ENCODE data around the gene DLGAP1. TPM values are rescaled to one million over a fixed set of nuclear protein-coding genes. Genes with fewer than 3 reads are reported as not detected.

The DLGAP1 gene
- total and polyA plus RNA-seq, 2 experiments from 2014 or later = 3.1 to 6.5 TPM

- Histone ChIP-seq H4K20me1 (ENCODE audit: insufficient read depth, poor library complexity, severe bottlenecking) (no peaks in the 10 kb centered on the region), H3K4me2 (no peak overlapping the region), H3K79me2 (no peaks in the 10 kb centered on the region), H2AFZ (no peak overlapping the region), H3K27me3 (no peaks in the 10 kb centered on the region), H3K4me3 (no peak overlapping the region), H3K36me3 (replicated peaks; ENCODE audit: insufficient read depth, low read depth) (no peaks in the 10 kb centered on the region), H3K9me2 (replicated peaks; ENCODE audit: insufficient read depth) (no peaks in the 10 kb centered on the region), H3K4me1 (ENCODE audit: insufficient read depth) (peaks cover 10% of the 10 kb centered on the region), H3K9me3 (ENCODE audit: low read depth) (no peaks in the 10 kb centered on the region), H3K27ac (peak overlapping the region; percentile 49)
- no peak for TF ChIP-seq EZH2 (IDR thresholded peaks at IDR 0.05; ENCODE audit: borderline replicate concordance)
- no peak for TF ChIP-seq CTCF (IDR thresholded peaks at IDR 0.05; ENCODE audit: poor library complexity)
- TF ChIP-seq EZH2phosphoT487 (IDR thresholded peaks at IDR 0.05; ENCODE audit: low read depth, severe bottlenecking, unreplicated experiment) = no peak
- 91% methylated on average over 3 of the region's 3 CpGs for whole genome bisulfite sequencing (ENCODE audit: low lambda C conversion rate, missing lambda C conversion rate)
- no peak for DNase-seq (ENCODE audit: low spot score)
These were observed 763.4 kb downstream of the DLGAP1 start for GRCh38 chr18:3691705-3692104.

- WGBS (ENCODE audit: low lambda C conversion rate, missing lambda C conversion rate) = 91% methylated on average over 1 of the region's 1 CpG
- no peak overlapping the region for H2AFZ ChIP-seq
These were observed 764.4 kb downstream of the DLGAP1 start for GRCh38 chr18:3690764-3691066.

DNA sequence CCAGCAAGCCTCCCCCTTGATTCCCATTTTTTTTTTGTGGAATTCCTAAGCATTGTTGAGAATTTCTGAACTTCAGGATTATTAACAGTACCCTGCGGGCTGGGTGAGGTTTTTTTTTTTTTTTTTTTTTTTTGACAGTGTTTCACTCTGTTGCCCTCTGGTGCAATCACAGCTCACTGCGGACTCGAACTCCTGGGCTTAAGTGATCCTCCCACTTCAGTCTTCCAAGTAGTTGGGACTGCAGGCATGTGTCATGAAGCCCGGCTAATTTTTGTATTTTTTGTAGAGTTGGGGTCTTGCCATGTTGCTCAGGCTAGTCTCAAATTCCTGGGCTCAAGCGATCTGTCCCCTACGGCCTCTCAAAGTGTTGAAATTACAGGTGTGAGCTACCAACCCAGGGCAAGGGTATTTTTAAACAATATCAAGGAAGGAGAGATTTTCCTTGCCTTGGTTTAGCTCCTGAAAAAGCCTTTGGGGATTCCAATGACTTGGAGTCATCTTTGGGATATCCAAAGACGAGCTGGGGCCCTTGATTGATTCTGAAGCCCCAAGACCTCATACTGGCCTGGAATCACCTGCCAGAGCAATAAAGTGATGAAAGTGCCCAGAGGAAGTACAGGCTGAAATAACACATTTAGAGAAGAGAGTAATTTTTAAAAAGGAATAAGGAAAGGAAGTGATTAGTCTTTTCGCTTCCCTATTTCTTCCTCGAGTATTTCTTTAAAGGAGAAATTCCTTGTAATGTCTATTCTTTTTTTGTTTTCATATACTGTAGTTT lies 764.9 kb downstream of the DLGAP1 start:
- TF ChIP-seq EZH2phosphoT487 (IDR thresholded peaks at IDR 0.05; ENCODE audit: low read depth, severe bottlenecking, unreplicated experiment) (no peak), CTCF (IDR thresholded peaks at IDR 0.05; ENCODE audit: poor library complexity) (no peak), EZH2 (IDR thresholded peaks at IDR 0.05; ENCODE audit: borderline replicate concordance) (no peak)
- Histone ChIP-seq H3K9me2 (replicated peaks; ENCODE audit: insufficient read depth) (no peaks in the 10 kb centered on the region), H3K36me3 (replicated peaks; ENCODE audit: insufficient read depth, low read depth) (no peaks in the 10 kb centered on the region), H3K4me1 (ENCODE audit: insufficient read depth) (peaks cover 10% of the 10 kb centered on the region), H3K4me2 (no peak overlapping the region), H4K20me1 (ENCODE audit: insufficient read depth, poor library complexity, severe bottlenecking) (no peaks in the 10 kb centered on the region), H3K4me3 (no peak overlapping the region), H3K79me2 (no peaks in the 10 kb centered on the region), H3K27ac (peak overlapping the region; percentile 52), H3K27me3 (no peaks in the 10 kb centered on the region), H3K9me3 (ENCODE audit: low read depth) (no peaks in the 10 kb centered on the region), H2AFZ (no peak overlapping the region)
- DNase-seq (ENCODE audit: low spot score) = no peak
- 76% methylated on average over 9 of the region's 9 CpGs for WGBS (ENCODE audit: low lambda C conversion rate, missing lambda C conversion rate)

More at GRCh38 chr18:3690764-3691066, 764.4 kb downstream of the DLGAP1 start:
- H3K79me2 ChIP-seq = no peaks in the 10 kb centered on the region
- no peak overlapping the region for H3K4me3 ChIP-seq
- no peak for DNase-seq (ENCODE audit: low spot score)
- TF ChIP-seq EZH2phosphoT487 (IDR thresholded peaks at IDR 0.05; ENCODE audit: low read depth, severe bottlenecking, unreplicated experiment) (no peak), CTCF (IDR thresholded peaks at IDR 0.05; ENCODE audit: poor library complexity) (no peak), EZH2 (IDR thresholded peaks at IDR 0.05; ENCODE audit: borderline replicate concordance) (no peak)
- H3K9me3 ChIP-seq (ENCODE audit: low read depth) = no peaks in the 10 kb centered on the region
- no peak overlapping the region for H3K4me2 ChIP-seq
- no peaks in the 10 kb centered on the region for H3K9me2 ChIP-seq (replicated peaks; ENCODE audit: insufficient read depth)
- no peaks in the 10 kb centered on the region for H4K20me1 ChIP-seq (ENCODE audit: insufficient read depth, poor library complexity, severe bottlenecking)
- H3K27ac ChIP-seq = no peak overlapping the region
- H3K36me3 ChIP-seq (replicated peaks; ENCODE audit: insufficient read depth, low read depth) = no peaks in the 10 kb centered on the region
- peaks cover 10% of the 10 kb centered on the region for H3K4me1 ChIP-seq (ENCODE audit: insufficient read depth)
- no peaks in the 10 kb centered on the region for H3K27me3 ChIP-seq
